ENCODE data around the gene AP4S1. TPM values are rescaled to one million over a fixed set of nuclear protein-coding genes. Genes with fewer than 3 reads are reported as not detected.
"Not testable (repeated sequence)": the region's sequence is repeated elsewhere in the genome, so short reads cannot be mapped to it uniquely, and the experiment has no call there.

Gene AP4S1
- total RNA-seq, 4 donors from 2014 or later: 7.2 to 36.1 (median 16.3) TPM

GRCh38 chr14:31038521-31039166, 13.2 kb downstream of the AP4S1 start:
- no peak overlapping the region for H3K4me3 ChIP-seq
- 41 to 43% methylated on average over 2 of the region's 3 CpGs for WGBS, 2 donors
- no peak overlapping the region for H3K27ac ChIP-seq
- no peak for DNase-seq (ENCODE audit: low spot score in 2 of 2)
- H3K4me1 ChIP-seq: no peaks in the 10 kb centered on the region
- peaks cover 0 to 13% (median 0%) of the 10 kb centered on the region in 3 donors for H3K36me3 ChIP-seq
- no peak for TF ChIP-seq EP300 (IDR thresholded peaks at IDR 0.05)
- no peak for TF ChIP-seq POLR2A (IDR thresholded peaks at IDR 0.05)
- no peak for TF ChIP-seq CTCF (IDR thresholded peaks at IDR 0.05)
- H3K27me3 ChIP-seq: no peaks in the 10 kb centered on the region
- no peaks in the 10 kb centered on the region for H3K9me3 ChIP-seq

- Histone ChIP-seq H3K36me3 (peaks cover 0 to 4% (median 0%) of the 10 kb centered on the region in 3 donors), H3K4me1 (no peaks in the 10 kb centered on the region), H3K9me3 (no peaks in the 10 kb centered on the region), H3K27ac (no peak overlapping the region), H3K4me3 (no peak overlapping the region), H3K27me3 (no peaks in the 10 kb centered on the region)
- no peak for DNase-seq (ENCODE audit: low spot score in 2 of 2)
- TF ChIP-seq EP300 (IDR thresholded peaks at IDR 0.05) (no peak), POLR2A (IDR thresholded peaks at IDR 0.05) (no peak), CTCF (IDR thresholded peaks at IDR 0.05) (no peak)
- WGBS, 2 donors: 88 to 91% methylated on average over 1 of the region's 1 CpG
Observed at GRCh38 chr14:31042300-31042699, 16.9 kb downstream of the AP4S1 start.

- WGBS, 2 donors: 87 to 91% methylated on average over 10 of the region's 10 CpGs
- DNase-seq (ENCODE audit: low spot score in 2 of 2); H3K4me3 ChIP-seq: not testable (repeated sequence)
Observed at GRCh38 chr14:31042893-31043292, 17.4 kb downstream of the AP4S1 start.

GRCh38 chr14:31043379-31043778, 17.9 kb downstream of the AP4S1 start:
- H3K4me3 ChIP-seq: no peak overlapping the region
- H3K36me3 ChIP-seq: no peaks in the 10 kb centered on the region
- TF ChIP-seq CTCF (IDR thresholded peaks at IDR 0.05): no peak
- TF ChIP-seq EP300 (IDR thresholded peaks at IDR 0.05): no peak
- TF ChIP-seq POLR2A (IDR thresholded peaks at IDR 0.05): no peak
- H3K27me3 ChIP-seq: no peaks in the 10 kb centered on the region
- DNase-seq (ENCODE audit: low spot score in 2 of 2): no peak
- no peak overlapping the region for H3K27ac ChIP-seq
- H3K4me1 ChIP-seq: no peaks in the 10 kb centered on the region
- 78 to 85% methylated on average over 3 of the region's 3 CpGs for WGBS, 2 donors
- H3K9me3 ChIP-seq: no peaks in the 10 kb centered on the region

More at GRCh38 chr14:31042893-31043292, 17.4 kb downstream of the AP4S1 start:
- H3K9me3 ChIP-seq, H3K27ac ChIP-seq, H3K27me3 ChIP-seq, H3K4me1 ChIP-seq, H3K36me3 ChIP-seq: not testable (repeated sequence)

- no peak overlapping the region for H3K27ac ChIP-seq
- DNase-seq (ENCODE audit: low spot score in 2 of 2): no peak
- WGBS, 2 donors: 94 to 95% methylated on average over 8 of the region's 8 CpGs
Observed at GRCh38 chr14:31045501-31046080, 20.1 kb downstream of the AP4S1 start.

More at GRCh38 chr14:31045501-31046080, 20.1 kb downstream of the AP4S1 start:
- Histone ChIP-seq H3K4me1 (peaks cover 0 to 5% (median 0%) of the 10 kb centered on the region in 4 donors), H3K27me3 (no peaks in the 10 kb centered on the region), H3K36me3 (no peaks in the 10 kb centered on the region), H3K9me3 (no peaks in the 10 kb centered on the region), H3K4me3 (no peak overlapping the region)
- TF ChIP-seq EP300 (IDR thresholded peaks at IDR 0.05): no peak
- TF ChIP-seq CTCF (IDR thresholded peaks at IDR 0.05): no peak
- no peak for TF ChIP-seq POLR2A (IDR thresholded peaks at IDR 0.05)
